HG02970 (cell line): ENCODE results near the gene CRK.
"Not testable (repeated sequence)": the region's sequence is repeated elsewhere in the genome, so short reads cannot be mapped to it uniquely, and the experiment has no call there.

Experiments
- ATAC-seq: cut with Tn5 transposase; IDR thresholded peaks from one replicate; pipeline ENCODE4 v1.9.1; 2021; ENCODE audit warnings: mild to moderate bottlenecking, moderate library complexity, moderate number of reproducible peaks; ENCODE audit not compliant: unreplicated experiment, low FRiP score

Gene CRK

DNA sequence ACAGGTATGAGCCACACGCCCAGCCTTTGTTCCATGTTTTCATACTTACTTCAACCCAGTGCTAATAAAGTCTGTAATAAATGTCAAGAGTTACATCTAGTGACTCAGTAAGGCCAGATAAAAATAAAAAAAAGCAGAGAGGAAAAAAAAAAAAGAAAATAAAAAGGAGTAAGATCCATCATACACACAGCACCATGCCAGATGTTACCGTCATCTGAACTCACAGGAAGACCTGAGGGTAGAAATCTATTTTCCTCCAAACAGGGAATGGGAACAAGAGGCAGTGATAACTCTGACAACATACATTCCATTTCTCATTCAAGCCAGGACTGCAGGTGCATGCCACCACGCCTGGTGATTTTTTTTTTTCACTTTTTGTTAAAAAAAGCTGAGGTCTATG is 20.7 kb downstream of the CRK start:
- ATAC-seq, result no peak

DNA sequence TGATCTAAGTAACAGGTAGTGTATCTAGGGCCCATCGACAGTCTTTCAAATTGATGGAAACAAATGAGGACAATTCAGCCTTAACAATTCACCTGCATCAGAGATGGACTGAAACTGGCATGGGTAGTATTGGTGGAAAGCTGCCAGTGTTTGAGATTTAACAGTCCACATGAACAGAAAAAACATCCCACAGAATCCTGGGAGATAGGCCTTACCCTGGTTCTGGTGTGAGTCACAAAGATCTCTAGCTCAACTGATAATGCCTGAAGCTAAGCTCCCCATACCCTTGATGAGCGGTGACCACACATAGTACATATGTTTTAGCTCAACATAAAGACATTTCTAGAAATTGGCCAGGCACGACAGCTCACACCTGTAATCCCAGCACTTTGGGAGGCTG is 21.9 kb downstream of the CRK start:
- ATAC-seq, result no peak

DNA sequence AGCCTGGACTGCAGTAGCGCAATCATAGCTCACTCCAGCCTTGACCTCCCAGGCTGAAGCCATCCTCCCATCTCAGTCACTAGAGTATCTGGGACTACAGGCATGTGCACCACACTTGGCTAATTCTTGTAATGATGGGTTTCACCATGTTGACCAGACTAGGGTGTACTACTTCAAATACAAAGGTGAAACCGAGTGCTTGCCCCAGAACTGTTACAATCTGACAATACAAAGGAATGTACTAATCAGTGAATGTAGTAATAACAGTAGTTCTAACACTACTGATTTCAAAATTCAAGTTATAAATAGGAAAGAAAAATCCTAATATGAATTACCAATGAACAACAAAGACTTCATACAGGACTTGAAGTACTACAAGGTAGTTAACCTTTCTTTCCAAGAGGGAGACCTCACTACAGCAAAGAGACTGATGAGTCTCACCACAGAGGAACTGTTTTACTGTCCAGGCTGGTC is 24.4 kb downstream of the CRK start:
- ATAC-seq, result no peak

DNA sequence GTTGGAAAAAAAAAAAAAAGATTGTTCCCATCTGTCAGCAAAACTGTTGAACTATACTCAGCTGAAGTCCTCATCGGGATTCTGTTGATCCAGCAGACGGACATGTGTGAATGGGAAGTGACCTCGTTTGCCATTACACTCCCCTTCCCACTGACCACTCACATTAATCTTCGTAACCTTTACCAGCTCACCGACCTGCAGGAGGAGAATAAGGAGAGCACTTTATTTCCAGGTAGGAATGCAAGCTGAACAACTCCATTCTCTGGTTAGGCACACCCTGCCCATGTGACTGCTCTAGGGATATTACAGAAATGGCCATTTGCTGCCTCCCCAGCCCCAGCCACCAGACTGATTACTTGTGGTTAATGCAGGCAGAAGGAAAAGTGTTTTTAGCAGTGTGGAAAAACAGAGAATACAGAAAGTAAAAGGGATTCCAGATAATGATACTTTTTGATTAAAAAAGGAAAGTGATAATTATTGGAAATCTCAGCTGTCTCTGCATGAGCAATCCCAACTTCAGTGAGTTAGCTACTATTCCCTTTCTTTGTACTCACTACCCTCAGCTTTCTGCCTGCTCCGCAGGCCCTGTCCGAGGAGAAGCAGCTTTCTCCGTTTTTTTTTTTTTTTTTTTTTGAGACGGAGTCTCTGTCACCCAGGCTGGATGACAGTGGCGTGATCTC is 32.4 kb downstream of the CRK start:
- ATAC-seq, result no peak

DNA sequence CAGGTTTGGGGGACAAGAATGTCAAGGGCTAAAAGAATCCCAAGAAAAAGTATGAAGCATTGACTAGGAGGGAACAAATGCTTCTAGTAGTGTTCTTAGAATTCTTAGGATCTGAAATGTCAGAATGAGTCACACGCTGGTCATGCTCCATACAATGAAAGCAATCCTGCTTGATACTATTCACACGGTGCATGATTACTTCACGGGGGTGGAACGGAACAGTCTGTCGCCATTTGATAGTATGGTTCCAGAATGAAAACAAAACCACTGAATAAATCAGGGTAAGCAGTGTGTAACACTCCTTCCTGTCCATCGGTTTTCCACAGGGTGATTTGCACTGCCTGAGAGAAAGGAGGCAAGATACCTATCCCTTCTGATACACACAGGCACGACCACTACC is 33.1 kb downstream of the CRK start:
- no peak for ATAC-seq

DNA sequence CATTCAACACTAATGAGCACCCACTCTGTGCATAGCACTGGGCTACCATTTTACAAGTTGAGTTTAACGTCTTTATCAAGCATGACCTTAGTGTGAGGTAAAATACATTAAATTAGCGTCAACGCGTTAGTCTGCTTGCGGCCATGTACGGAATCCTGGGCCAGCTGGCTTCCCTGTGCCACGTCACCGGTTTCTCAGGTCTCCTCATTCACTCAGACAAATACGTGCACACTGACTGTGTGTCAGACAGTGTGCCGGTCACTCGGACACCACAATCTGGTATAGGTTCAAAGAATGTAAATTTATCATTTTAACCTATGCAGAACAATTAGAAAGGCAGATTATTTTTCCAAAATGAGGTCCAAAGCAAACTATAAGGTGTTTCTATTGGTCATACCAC is 34.6 kb downstream of the CRK start:
- ATAC-seq, result no peak

DNA sequence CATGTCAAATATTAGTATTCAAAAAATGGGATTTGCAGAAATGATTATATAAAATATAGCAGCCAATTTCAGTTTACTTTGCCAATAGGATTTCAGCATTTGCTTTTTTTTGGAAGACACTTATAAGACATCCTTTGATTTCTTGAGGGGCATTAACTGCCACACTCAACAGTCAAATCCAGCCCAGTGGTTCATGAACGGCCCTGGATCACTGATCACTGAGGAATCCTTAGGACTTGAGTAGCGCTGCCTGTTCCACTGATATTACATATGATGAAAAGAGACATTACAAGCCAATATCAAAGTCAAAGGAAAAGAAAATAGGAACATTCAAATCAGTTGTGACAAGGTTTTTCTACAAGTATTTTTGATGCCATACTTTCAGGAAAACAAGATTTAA is 35.1 kb downstream of the CRK start:
- no peak for ATAC-seq

DNA sequence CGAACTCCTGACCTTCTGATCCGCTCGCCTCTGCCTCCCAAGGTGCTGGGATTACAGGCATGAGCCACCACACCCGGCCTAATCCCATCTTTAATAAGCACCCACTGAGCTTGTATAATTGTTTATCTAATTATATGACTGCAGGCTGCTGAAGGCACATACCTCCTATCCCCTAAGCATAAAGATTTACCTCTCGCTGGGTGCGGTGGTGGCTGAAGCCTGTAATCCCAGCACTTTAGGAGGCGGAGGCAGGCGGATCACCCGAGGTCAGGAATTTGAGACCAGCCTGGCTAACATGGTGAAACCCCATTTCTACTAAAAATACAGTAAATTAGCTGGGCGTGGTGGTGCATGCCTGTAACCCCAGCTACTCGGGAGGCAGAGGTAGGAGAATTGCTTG is 35.9 kb downstream of the CRK start:
- no peak for ATAC-seq

DNA sequence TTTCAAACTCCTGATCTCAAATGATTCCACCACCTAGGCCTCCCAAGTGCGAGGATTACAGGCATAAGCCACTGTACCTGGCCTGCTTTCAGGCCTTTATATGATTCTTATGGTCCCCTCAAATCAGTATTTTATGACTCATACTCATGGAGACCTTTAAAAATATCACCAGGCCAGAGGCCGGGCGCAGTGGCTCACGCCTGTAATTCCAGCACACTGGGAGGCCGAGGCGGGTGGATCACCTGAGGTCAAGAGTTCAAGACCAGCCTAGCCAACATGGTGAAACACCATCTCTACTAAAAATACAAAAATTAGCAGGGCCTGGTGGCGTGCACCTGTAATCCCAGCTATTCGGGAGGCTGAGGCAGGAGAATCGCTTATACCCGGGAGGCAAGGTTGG is 37.6 kb downstream of the CRK start:
- ATAC-seq, result not testable (repeated sequence)

DNA sequence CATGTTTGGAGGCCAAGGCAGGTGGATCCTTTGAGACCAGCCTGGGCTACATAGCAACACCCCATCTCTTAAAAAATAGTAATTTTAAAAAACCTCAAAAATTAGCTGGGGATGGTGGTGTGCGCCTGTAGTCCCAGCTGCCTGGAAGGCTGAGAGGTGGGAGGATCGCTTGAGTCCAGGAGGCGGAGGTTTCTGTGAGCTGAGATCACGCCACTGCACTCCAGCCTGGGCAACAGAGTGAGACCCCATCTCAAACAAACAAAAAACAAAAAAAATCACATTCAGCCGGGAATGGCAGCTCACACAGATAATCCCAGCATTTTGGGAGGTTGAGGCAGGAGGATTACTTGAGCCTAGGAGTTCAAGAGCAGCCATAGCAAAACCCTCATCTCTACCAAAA is 39.6 kb downstream of the CRK start:
- ATAC-seq, result no peak

DNA sequence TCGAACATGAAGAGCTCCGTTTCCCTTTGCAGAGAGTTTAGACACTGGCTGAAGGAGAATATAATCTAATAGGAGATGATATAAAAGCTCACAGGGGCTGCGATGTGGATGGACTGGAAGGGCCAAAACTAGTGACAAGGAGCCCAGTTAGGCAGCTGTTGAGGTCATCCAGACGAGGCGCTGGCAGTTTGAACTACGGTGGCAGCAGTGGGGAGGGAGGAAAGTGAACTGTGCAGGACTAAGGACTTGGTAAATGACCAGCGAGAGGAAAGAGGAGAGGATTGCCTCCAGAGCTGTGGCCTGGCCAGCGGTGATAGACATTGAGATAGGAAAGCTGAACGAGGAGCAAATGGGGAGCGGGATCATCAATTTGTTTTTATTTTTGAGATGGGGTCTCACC is 41.4 kb downstream of the CRK start:
- no peak for ATAC-seq

DNA sequence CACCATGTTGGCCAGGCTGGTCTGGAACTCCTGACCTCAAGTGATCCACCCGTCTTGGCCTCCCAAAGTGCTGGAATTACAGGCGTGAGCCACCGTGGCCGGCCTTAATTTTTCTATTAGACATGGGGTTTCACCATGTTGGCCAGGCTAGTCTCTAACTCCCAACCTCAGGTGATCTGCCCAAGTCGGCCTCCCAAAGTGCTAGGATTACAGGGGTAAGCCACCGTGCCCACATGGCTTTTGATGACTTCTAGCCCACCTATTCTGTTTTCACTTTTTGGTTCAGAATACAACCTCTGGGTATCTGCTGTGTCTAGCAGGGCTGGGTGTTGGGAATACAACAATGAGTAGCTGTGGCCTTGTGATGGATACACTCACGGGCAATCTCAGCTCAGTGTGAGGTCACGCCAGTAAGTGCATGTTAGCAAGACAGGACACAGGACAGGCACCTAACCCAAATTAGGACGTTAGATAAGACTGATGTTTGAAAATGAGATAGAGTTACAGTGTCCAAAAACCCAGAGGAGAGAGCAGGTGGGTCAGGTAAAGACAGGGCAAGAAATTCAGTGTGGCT is 41.9 kb downstream of the CRK start:
- no peak for ATAC-seq

DNA sequence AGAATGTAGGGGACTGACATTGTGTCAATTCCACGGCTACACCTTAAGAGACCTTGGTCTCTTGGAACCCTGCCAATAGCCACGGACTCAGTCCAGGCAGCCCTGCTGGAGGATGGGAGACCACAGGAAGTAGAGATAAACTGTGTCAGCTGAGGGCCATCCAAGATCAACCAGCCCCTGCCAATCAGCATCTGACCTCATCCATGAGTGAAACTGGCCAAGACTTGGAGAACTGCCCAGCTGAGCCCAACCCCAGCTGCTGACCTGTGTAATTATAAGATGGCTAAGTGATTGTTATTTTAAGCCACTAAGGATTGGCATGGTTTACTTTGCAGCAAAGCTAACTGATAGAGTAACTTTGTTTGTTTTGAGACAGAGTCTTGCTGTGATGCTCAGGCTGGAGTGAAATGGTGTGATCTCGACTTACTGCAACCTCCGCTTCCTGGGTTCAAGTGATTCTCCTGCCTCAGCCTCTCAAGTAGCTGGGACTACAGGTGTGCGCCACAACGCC is 42.7 kb downstream of the CRK start:
- ATAC-seq, result no peak

DNA sequence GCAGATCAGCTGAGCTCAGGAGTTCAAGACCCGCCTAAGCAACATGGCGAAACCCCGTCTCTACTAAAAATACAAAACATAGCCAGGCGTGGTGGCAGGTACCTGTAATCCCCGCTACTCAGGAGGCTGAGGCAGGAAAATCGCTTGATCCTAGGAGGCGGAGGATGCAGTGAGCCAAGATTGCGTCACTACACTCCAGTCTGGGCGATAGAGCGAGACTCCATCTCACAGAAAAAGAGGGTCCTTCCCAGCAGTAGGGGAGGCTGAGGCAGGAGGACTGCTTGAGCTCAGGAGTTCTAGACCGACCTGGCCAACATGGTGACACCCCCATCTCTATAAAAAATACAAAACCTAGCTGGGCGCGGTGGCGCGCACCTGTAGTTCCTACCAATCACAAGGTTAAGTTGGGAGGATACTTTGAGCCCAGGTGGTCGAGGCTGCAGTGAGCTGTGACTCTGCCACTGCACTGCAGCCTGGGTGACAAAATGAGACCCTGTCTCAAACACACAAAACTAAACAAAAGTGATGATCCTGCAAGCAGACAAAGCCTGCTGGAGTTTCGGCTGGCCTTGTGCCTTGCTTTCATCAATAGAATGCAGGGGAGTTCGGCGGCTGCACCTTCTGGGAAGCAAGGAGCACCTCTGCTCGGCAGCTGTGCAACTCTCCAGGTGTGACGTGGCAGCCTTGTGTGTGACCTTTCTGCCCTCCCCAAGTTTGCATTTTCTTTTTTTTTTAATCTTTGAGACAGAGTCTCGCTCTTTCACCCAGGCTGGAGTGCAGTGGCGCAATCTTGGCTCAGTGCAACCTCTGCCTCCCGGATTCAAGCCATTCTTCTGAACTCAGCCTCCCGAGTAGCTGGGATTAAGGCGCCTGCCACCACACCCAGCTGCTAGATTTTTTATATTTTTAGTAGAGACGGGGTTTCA is 43.6 kb downstream of the CRK start:
- no peak for ATAC-seq

DNA sequence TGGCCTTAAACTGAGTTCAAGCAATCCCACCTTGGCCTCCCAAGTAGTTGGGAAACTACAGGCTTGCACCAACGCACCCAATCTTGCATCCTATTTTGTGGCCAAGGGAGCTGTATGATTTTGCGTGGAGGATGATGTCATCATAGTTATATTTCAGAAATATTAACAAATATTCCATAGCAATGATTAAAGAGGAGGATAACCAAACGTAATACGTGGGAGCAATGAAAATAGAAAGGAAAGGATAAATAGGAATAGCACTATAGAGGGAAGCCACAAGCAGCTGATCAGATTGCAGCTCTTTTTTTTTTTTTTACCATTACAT is 53.8 kb downstream of the CRK start:
- no peak for ATAC-seq

DNA sequence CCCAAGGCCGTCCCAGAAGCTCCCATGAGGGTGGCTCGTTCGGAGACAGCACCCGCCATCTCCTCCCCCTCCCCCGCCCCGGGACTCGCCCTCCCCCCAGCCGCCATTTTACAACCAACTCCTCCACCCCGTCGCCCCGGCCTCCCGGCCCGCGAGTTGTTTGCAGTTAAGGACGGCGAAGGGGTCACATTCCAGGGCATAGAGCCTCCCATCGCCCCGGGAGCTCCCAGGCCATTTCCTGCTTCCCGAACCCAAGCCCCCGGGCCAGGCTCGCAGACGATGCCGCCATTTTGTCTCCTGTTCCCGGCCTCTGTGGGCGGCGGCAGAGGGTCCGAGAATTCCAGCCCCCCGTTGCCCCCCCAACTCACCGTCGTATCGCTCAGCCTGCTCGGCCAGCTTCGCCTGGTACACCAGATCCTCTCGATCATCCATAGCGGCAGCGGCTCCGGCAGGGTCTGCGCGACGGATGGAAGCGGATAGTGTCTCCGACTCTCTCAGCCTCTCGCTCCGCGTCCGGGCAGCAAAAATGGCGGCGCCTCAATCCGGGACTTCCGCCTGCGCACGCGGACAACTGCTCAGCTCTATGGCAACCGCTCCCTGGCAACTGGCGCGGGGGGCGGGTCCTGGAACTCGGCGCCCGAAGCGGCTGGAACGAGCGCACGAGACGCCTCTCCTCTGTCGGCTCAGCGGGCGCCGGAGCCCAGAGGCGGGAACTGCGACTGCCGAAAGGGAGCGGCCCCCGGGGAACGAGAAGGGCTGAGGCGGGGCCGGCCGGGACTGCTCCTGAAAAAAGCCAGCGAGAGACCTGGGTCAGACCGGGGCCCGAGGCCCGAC is 56.1 kb downstream of the CRK start, which contains the start of gene YWHAE:
YWHAE (minus strand) TSS at position 544 of the 834 bp plus-strand sequence; CDS start at position 432, 112 bp downstream.
- ATAC-seq, result peak; percentile 94

DNA sequence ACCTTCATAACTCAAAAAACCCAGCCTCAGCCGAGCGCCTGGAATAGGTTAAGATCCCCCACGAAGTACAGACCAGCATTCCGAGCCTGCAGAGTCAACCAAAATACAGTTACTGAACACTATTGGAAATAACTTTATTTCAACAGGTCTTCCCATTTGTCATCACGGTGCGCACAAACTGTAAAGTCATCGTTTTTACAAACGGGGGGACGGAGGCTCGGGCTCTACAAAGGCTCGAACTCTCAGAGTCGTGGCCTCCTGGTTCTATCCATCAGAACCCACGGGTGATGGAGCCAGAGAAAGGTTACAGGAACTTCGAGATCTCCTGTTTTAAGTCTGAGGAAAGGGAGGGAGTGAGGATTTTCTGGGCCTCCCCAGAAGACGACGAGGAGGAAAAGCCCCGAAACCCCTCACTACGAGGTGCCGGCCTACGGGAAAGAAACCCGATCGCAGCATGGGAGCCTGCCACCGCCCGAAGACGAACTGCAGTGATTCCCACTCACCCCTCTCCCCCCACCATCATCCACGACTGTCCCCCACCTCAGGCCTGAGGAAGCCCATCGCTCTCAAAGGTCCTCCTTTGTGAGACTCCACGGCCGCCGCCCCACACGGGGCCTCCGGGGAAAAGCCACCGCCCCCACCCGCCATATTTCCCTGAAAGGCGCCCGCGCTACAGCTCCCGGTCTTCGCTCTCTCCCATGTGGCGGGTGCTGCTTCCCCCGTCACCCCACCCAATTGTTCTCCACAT is 56.9 kb downstream of the CRK start:
- no peak for ATAC-seq

DNA sequence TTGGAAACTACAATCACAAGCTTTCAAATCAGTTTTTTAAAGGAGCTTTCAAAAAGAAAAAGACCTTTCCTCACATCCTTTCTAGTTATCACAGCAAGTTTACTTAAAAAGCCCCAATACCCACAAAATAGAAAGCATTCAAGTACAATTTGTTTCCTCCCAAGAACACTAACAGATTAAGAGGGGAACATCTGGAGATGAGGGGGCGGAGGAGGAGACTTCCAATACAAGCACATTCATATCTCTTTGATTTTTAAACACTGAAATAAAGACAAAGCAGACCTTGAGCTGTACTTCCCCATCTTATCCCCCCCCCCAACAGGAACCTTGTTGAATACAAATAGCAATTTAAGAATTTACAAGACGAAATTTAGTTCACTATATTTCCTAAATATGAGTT is 58.0 kb downstream of the CRK start:
- ATAC-seq, result no peak

DNA sequence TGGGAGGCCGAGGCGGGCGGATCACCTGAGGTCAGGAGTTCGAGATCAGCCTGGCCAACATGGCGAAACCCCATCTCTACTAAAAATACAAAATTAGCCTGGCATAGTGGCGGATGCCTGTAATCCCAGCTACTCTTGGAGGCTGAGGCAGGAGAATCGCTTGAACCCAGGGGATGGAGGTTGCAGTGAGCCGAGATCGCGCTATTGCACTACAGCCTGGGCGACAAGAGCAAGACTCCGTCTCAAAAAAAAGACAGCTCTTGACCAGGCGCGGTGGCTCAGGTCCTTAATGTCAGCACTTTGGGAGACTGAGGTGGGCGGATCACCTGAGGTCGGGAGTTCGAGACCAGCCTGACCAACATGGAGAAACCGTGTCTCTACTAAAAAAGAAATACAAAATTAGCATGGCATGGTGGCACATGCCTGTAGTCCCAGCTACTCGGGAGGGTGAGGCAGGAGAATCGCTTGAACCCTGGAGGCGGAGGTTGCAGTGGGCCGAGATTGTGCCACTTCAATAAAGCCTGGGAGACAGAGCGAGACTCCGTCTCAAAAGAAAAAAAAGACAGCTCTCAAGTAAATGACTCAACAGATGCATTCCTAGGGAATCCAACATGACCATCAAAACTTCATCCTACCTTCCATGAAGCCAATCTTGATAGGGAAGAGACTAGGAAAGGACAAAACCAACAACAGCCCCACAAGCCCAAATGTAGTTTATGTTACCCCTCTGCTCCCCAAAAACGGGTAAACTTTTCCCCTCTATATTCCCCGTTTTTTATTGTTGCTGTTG is 60.0 kb downstream of the CRK start:
- ATAC-seq, result not testable (repeated sequence)
